GM12878 (cell line): ENCODE data around the gene CCDC85B.

Experiments used
- BRCA1 ChIP-seq: IDR thresholded peaks from 2 replicates; pipeline ENCODE4 v1.6.1; 2011; ENCODE audit warnings: low read depth, low read length, improper control_type of control experiment
- CEBPZ ChIP-seq: fragments of 150-350 bp; IDR thresholded peaks from 2 replicates; pipeline ENCODE4 v1.6.1; 2016; ENCODE audit warnings: low read depth, low read length
- CHD4 ChIP-seq: fragments of 200-600 bp; sonication (generic); IDR thresholded peaks from 2 replicates; pipeline ENCODE4 v1.6.1; 2016; ENCODE audit warnings: mild to moderate bottlenecking
- CTCF ChIP-seq, 3 experiments: IDR thresholded peaks in 2 of 3; conservative IDR thresholded peaks in 1 of 3; 2 replicates each; pipeline ENCODE4 v1.5.1; 2011; ENCODE audit warnings: low read depth in 3 of 3, low read length in 3 of 3, mild to moderate bottlenecking in 3 of 3, control low read depth in 2 of 3, moderate library complexity in 2 of 3, inconsistent platforms in 1 of 3, mixed read lengths in 1 of 3; ENCODE audit not compliant: control insufficient read depth in 2 of 3, insufficient read depth in 1 of 3; ENCODE audit errors: extremely low read depth in 1 of 3
- EZH2 ChIP-seq: IDR thresholded peaks from 2 replicates; pipeline ENCODE4 v1.6.1; 2012; ENCODE audit warnings: low read depth, mild to moderate bottlenecking, control low read depth, inconsistent platforms, low read length, borderline replicate concordance; ENCODE audit not compliant: control insufficient read depth
- LARP7 ChIP-seq: fragments of 450-650 bp; IDR thresholded peaks from 2 replicates; pipeline ENCODE4 v1.6.1; 2017; ENCODE audit warnings: mild to moderate bottlenecking
- POLR2A ChIP-seq: IDR thresholded peaks from 2 replicates; pipeline ENCODE4 v1.6.1; 2011; ENCODE audit warnings: low read depth, mild to moderate bottlenecking, low read length
- POLR2AphosphoS5 ChIP-seq: IDR thresholded peaks from 2 replicates; pipeline ENCODE4 v1.6.1; 2011; ENCODE audit warnings: mild to moderate bottlenecking, low read length, inconsistent platforms
- TF ChIP-seq, protein P1 (sequence below): IDR thresholded peaks from 2 replicates; pipeline ENCODE4 v1.6.1; 2011; ENCODE audit warnings: borderline replicate concordance, low read depth, mild to moderate bottlenecking, moderate library complexity, mixed read lengths, low read length; ENCODE audit not compliant: insufficient read depth; ENCODE audit errors: extremely low read length

DNA sequence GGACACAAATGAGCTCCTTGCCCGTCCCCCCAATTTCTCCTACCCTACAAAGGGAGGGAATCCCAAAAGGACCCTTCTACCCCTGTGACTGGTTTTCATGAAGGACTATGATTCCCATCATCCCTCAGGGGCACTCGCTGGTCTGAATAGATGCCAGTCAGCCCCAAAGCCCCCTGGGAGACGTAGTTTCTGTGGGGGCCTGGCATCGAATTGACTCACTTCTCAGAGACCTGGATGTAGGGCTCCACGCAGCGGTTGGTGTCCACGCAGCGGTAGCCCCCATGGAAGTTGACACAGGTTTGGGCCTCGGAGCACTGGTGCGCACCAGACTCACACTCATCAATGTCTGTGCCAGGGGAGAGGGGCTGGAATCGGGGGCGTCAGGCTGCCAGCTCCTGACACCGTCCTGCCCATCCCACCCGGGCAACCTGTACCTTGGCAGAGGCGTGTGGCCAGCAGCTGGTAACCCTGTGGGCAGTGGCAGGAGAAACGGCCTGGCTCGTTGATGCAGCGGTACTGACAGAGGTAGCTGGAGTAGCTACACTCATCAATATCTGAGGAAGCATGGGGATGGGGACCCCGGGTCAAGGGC is 22.3 kb upstream of the CCDC85B start:
- TF ChIP-seq POLR2AphosphoS5 (0 out of 2 replicates have a peak, but pooled peaks have one; percentile 25), LARP7 (no peak), CEBPZ (no peak), EZH2 (no peak), CTCF (IDR thresholded peaks at IDR 0.05 in 2 of 3, conservative IDR thresholded peaks at IDR 0.05 in 1 of 3; ENCODE audit: control insufficient read depth in 2 of 3, extremely low read depth in 1 of 3, insufficient read depth in 1 of 3, low read depth in 3 of 3, low read length in 3 of 3) (no peak), BRCA1 (no peak), POLR2A (peak; percentile 82), CHD4 (no peak)
- TF ChIP-seq, protein P1, sequence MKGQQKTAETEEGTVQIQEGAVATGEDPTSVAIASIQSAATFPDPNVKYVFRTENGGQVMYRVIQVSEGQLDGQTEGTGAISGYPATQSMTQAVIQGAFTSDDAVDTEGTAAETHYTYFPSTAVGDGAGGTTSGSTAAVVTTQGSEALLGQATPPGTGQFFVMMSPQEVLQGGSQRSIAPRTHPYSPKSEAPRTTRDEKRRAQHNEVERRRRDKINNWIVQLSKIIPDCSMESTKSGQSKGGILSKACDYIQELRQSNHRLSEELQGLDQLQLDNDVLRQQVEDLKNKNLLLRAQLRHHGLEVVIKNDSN, result no peak
